BLaER1 treated with 17β-estradiol and CSF1 and Interleukin-3, amounts not matched to agents 10 nM and 100 nM (cell line): Measurements from ENCODE around the gene PCGF3.
"Not testable (repeated sequence)": the region's sequence is repeated elsewhere in the genome, so short reads cannot be mapped to it uniquely, and the experiment has no call there.

Source experiments
- H3K27ac ChIP-seq, 11 experiments: shearing (Covaris generic); formaldehyde crosslinking; 2 replicates each; pipeline ENCODE4 v1.8.1; 2022
- H3K27me3 ChIP-seq, 11 experiments: shearing (Covaris generic); formaldehyde crosslinking; 2 replicates each; pipeline ENCODE4 v1.8.1; 2022
- H3K36me3 ChIP-seq, 11 experiments: shearing (Covaris generic); formaldehyde crosslinking; 2 replicates each; pipeline ENCODE4 v1.8.1; 2022
- H3K4me1 ChIP-seq, 10 experiments: shearing (Covaris generic); formaldehyde crosslinking; 2 replicates each; pipeline ENCODE4 v1.8.1; 2022
- H3K4me2 ChIP-seq, 11 experiments: shearing (Covaris generic); formaldehyde crosslinking; 2 replicates each; pipeline ENCODE4 v1.8.1; 2022
- H3K4me3 ChIP-seq, 10 experiments: shearing (Covaris generic); formaldehyde crosslinking; 2 replicates each; pipeline ENCODE4 v1.8.1; 2022
- H3K9ac ChIP-seq, 11 experiments: shearing (Covaris generic); formaldehyde crosslinking; 2 replicates each; pipeline ENCODE4 v1.8.1; 2022
- H3K9me3 ChIP-seq, 11 experiments: shearing (Covaris generic); formaldehyde crosslinking; replicated peaks in 1 of 11; 2 replicates each; pipeline ENCODE4 v1.8.1; 2022
- H4K20me1 ChIP-seq, 11 experiments: shearing (Covaris generic); formaldehyde crosslinking; 2 replicates each; pipeline ENCODE4 v1.8.1; 2022
- Cebpa-rat ChIP-seq, 11 experiments: shearing (Covaris generic); IDR thresholded peaks; 2 replicates each; pipeline ENCODE4 v1.8.1; 2022

Gene PCGF3

GRCh38 chr4:732911-733630 lies 27.4 kb downstream of the PCGF3 start:
- H3K4me1 ChIP-seq = peaks cover 0 to 14% (median 9%) of the 10 kb centered on the region in 10 experiments; a peak in 13 of 20 replicates
- H3K9me3 ChIP-seq = peaks cover 0 to 11% (median 0%) of the 10 kb centered on the region in 11 experiments; a peak in 9 of 22 replicates
- peaks cover 13 to 91% (median 82%) of the 10 kb centered on the region in 11 experiments; a peak in 21 of 22 replicates for H4K20me1 ChIP-seq
- peaks cover 80 to 92% (median 89%) of the 10 kb centered on the region in 11 experiments for H3K36me3 ChIP-seq
- H3K27ac ChIP-seq = no peak overlapping the region
- no peak for TF ChIP-seq Cebpa-rat (IDR thresholded peaks at IDR 0.05)
- no peak overlapping the region for H3K4me3 ChIP-seq
- no peaks in the 10 kb centered on the region for H3K27me3 ChIP-seq
- H3K9ac ChIP-seq = no peak overlapping the region
- no peak overlapping the region for H3K4me2 ChIP-seq

GRCh38 chr4:733631-733980 lies 28.0 kb downstream of the PCGF3 start:
- peaks cover 79 to 92% (median 89%) of the 10 kb centered on the region in 11 experiments for H3K36me3 ChIP-seq

GRCh38 chr4:734075-734474 lies 28.4 kb downstream of the PCGF3 start:
- Histone ChIP-seq H3K9ac (no peak overlapping the region), H3K27me3 (no peaks in the 10 kb centered on the region), H3K4me3 (no peak overlapping the region), H3K36me3 (peaks cover 81 to 92% (median 89%) of the 10 kb centered on the region in 11 experiments), H4K20me1 (peaks cover 5 to 91% (median 82%) of the 10 kb centered on the region in 11 experiments; a peak in 21 of 22 replicates), H3K4me2 (no peak overlapping the region), H3K4me1 (peaks cover 0 to 24% (median 15%) of the 10 kb centered on the region in 10 experiments; a peak in 13 of 20 replicates), H3K9me3 (peaks cover 0 to 11% (median 0%) of the 10 kb centered on the region in 11 experiments; a peak in 9 of 22 replicates), H3K27ac (no peak overlapping the region)
- TF ChIP-seq Cebpa-rat (IDR thresholded peaks at IDR 0.05) = no peak

More at GRCh38 chr4:733631-733980, 28.0 kb downstream of the PCGF3 start:
- no peaks in the 10 kb centered on the region for H3K27me3 ChIP-seq
- H3K9ac ChIP-seq = no peak overlapping the region
- peaks cover 0 to 20% (median 14%) of the 10 kb centered on the region in 10 experiments; a peak in 13 of 20 replicates for H3K4me1 ChIP-seq
- H3K27ac ChIP-seq = no peak overlapping the region
- H4K20me1 ChIP-seq = peaks cover 8 to 91% (median 82%) of the 10 kb centered on the region in 11 experiments; a peak in 21 of 22 replicates
- no peak for TF ChIP-seq Cebpa-rat (IDR thresholded peaks at IDR 0.05)
- peaks cover 0 to 11% (median 0%) of the 10 kb centered on the region in 11 experiments; a peak in 9 of 22 replicates for H3K9me3 ChIP-seq
- no peak overlapping the region for H3K4me3 ChIP-seq
- no peak overlapping the region for H3K4me2 ChIP-seq

GRCh38 chr4:734951-735350 lies 29.3 kb downstream of the PCGF3 start:
- Histone ChIP-seq H3K27me3 (no peaks in the 10 kb centered on the region), H3K36me3 (peaks cover 85 to 92% (median 89%) of the 10 kb centered on the region in 11 experiments), H3K27ac (no peak overlapping the region), H3K4me1 (peaks cover 0 to 24% (median 15%) of the 10 kb centered on the region in 10 experiments; a peak in 13 of 20 replicates), H3K9ac (no peak overlapping the region), H4K20me1 (peaks cover 5 to 91% (median 82%) of the 10 kb centered on the region in 11 experiments; a peak in 21 of 22 replicates), H3K4me3 (no peak overlapping the region), H3K4me2 (no peak overlapping the region), H3K9me3 (peaks cover 0 to 11% (median 0%) of the 10 kb centered on the region in 11 experiments; a peak in 9 of 22 replicates)
- no peak for TF ChIP-seq Cebpa-rat (IDR thresholded peaks at IDR 0.05)

GRCh38 chr4:735583-735982 lies 30.0 kb downstream of the PCGF3 start:
- Histone ChIP-seq H3K4me3 (no peak overlapping the region), H3K9me3 (peaks cover 0 to 8% (median 0%) of the 10 kb centered on the region in 11 experiments; a peak in 9 of 22 replicates), H4K20me1 (peaks cover 5 to 91% (median 82%) of the 10 kb centered on the region in 11 experiments; a peak in 21 of 22 replicates)

GRCh38 chr4:736561-736960 lies 30.9 kb downstream of the PCGF3 start:
- not testable (repeated sequence) for H3K4me2 ChIP-seq, H3K9ac ChIP-seq, H3K9me3 ChIP-seq, H3K27ac ChIP-seq, H3K4me3 ChIP-seq, H3K27me3 ChIP-seq
- Histone ChIP-seq H3K36me3 (peaks cover 88 to 93% (median 90%) of the 10 kb centered on the region in 11 experiments), H4K20me1 (peaks cover 5 to 92% (median 85%) of the 10 kb centered on the region in 11 experiments; a peak in 21 of 22 replicates), H3K4me1 (peaks cover 0 to 24% (median 15%) of the 10 kb centered on the region in 10 experiments; a peak in 13 of 20 replicates)

More at GRCh38 chr4:735583-735982, 30.0 kb downstream of the PCGF3 start:
- no peak for TF ChIP-seq Cebpa-rat (IDR thresholded peaks at IDR 0.05)
- H3K4me2 ChIP-seq = no peak overlapping the region
- H3K27ac ChIP-seq = no peak overlapping the region
- H3K27me3 ChIP-seq = no peaks in the 10 kb centered on the region
- no peak overlapping the region for H3K9ac ChIP-seq
- H3K36me3 ChIP-seq = peaks cover 87 to 92% (median 89%) of the 10 kb centered on the region in 11 experiments
- H3K4me1 ChIP-seq = peaks cover 0 to 24% (median 15%) of the 10 kb centered on the region in 10 experiments; a peak in 13 of 20 replicates

- H3K27ac ChIP-seq = no peak overlapping the region
- no peak overlapping the region for H3K9ac ChIP-seq
- no peaks in the 10 kb centered on the region for H3K9me3 ChIP-seq
- peaks cover 23 to 99% (median 92%) of the 10 kb centered on the region in 11 experiments for H4K20me1 ChIP-seq
- H3K4me2 ChIP-seq = peak overlapping the region in 4 of 11 experiments; percentile 18 to 56 (median 44); a peak in 4 of 22 replicates
- peaks cover 0 to 21% (median 15%) of the 10 kb centered on the region in 10 experiments; a peak in 13 of 20 replicates for H3K4me1 ChIP-seq
- H3K36me3 ChIP-seq = peaks cover 72 to 100% (median 95%) of the 10 kb centered on the region in 11 experiments
- no peak for TF ChIP-seq Cebpa-rat (IDR thresholded peaks at IDR 0.05)
- H3K4me3 ChIP-seq = no peak overlapping the region
- no peaks in the 10 kb centered on the region for H3K27me3 ChIP-seq
These were observed 33.2 kb downstream of the PCGF3 start for GRCh38 chr4:738781-739280.

- H4K20me1 ChIP-seq = peaks cover 30 to 100% (median 92%) of the 10 kb centered on the region in 11 experiments
- peaks cover 69 to 100% (median 95%) of the 10 kb centered on the region in 11 experiments for H3K36me3 ChIP-seq
- no peak for TF ChIP-seq Cebpa-rat (IDR thresholded peaks at IDR 0.05)
These were observed 33.9 kb downstream of the PCGF3 start for GRCh38 chr4:739569-739968.

GRCh38 chr4:740011-740410 lies 34.4 kb downstream of the PCGF3 start:
- Histone ChIP-seq H3K36me3 (peaks cover 65 to 96% (median 91%) of the 10 kb centered on the region in 11 experiments), H3K4me1 (peaks cover 0 to 21% (median 15%) of the 10 kb centered on the region in 10 experiments; a peak in 13 of 20 replicates), H3K27ac (no peak overlapping the region), H3K27me3 (no peaks in the 10 kb centered on the region), H3K9me3 (no peaks in the 10 kb centered on the region), H3K4me2 (no peak overlapping the region), H3K4me3 (no peak overlapping the region), H4K20me1 (peaks cover 30 to 97% (median 88%) of the 10 kb centered on the region in 11 experiments), H3K9ac (no peak overlapping the region)
- TF ChIP-seq Cebpa-rat (IDR thresholded peaks at IDR 0.05) = no peak

More at GRCh38 chr4:739569-739968, 33.9 kb downstream of the PCGF3 start:
- no peaks in the 10 kb centered on the region for H3K9me3 ChIP-seq
- H3K4me2 ChIP-seq = no peak overlapping the region
- H3K27ac ChIP-seq = no peak overlapping the region
- H3K4me1 ChIP-seq = peaks cover 0 to 21% (median 15%) of the 10 kb centered on the region in 10 experiments; a peak in 13 of 20 replicates
- no peak overlapping the region for H3K4me3 ChIP-seq
- no peaks in the 10 kb centered on the region for H3K27me3 ChIP-seq
- H3K9ac ChIP-seq = no peak overlapping the region
